ENCODE results near the gene ANKRD63. TPM values are rescaled to one million over a fixed set of nuclear protein-coding genes. Genes with fewer than 3 reads are reported as not detected.

Gene ANKRD63
- total and polyA plus RNA-seq, 7 donors: not detected

- DNase-seq: no peak
- Histone ChIP-seq H3K9me3 (no peaks in the 10 kb centered on the region), H3K4me3 (no peak overlapping the region), H3K27me3 (ENCODE audit: insufficient read depth in 3 of 3, low read length in 2 of 3) (peaks cover 0 to 27% (median 0%) of the 10 kb centered on the region in 3 donors), H3K4me1 (no peaks in the 10 kb centered on the region), H3K36me3 (ENCODE audit: insufficient read depth in 1 of 2, low read depth in 1 of 2) (no peaks in the 10 kb centered on the region), H3K27ac (no peak overlapping the region)
- TF ChIP-seq CTCF (IDR thresholded peaks at IDR 0.05): no peak
- WGBS, 3 donors: 88 to 96% (median 91%) methylated on average over 10 of the region's 10 CpGs
- intact Hi-C loops (cut with DNase I): no loop called here
- no peak for ATAC-seq
These were observed 42.1 kb downstream of the ANKRD63 start for GRCh38 chr15:40240619-40241221.

GRCh38 chr15:40239693-40240618 is 42.9 kb downstream of the ANKRD63 start:
- peaks cover 0 to 27% (median 0%) of the 10 kb centered on the region in 3 donors for H3K27me3 ChIP-seq (ENCODE audit: insufficient read depth in 3 of 3, low read length in 2 of 3)
- H3K4me1 ChIP-seq: no peaks in the 10 kb centered on the region
- no peaks in the 10 kb centered on the region for H3K9me3 ChIP-seq
- WGBS, 3 donors: 77 to 89% (median 79%) methylated on average over 19 of the region's 19 CpGs
- no peak for TF ChIP-seq CTCF (IDR thresholded peaks at IDR 0.05)
- H3K4me3 ChIP-seq: no peak overlapping the region
- no peak overlapping the region for H3K27ac ChIP-seq
- no peak for DNase-seq
- intact Hi-C loops (cut with DNase I): no loop called here
- H3K36me3 ChIP-seq (ENCODE audit: insufficient read depth in 1 of 2, low read depth in 1 of 2): no peaks in the 10 kb centered on the region
- ATAC-seq: no peak

- Histone ChIP-seq H3K27ac (no peak overlapping the region), H3K4me1 (no peaks in the 10 kb centered on the region), H3K36me3 (ENCODE audit: insufficient read depth in 1 of 2, low read depth in 1 of 2) (no peaks in the 10 kb centered on the region), H3K27me3 (ENCODE audit: insufficient read depth in 3 of 3, low read length in 2 of 3) (peaks cover 0 to 27% (median 0%) of the 10 kb centered on the region in 3 donors), H3K4me3 (peak overlapping the region; percentile 50), H3K9me3 (no peaks in the 10 kb centered on the region)
- TF ChIP-seq CTCF (IDR thresholded peaks at IDR 0.05): no peak
- DNase-seq (no peak), ATAC-seq (peak in 1 of 4 donors; percentile 15)
- intact Hi-C loops (cut with DNase I): no loop called here
- 19 to 32% (median 24%) methylated on average over 5 of the region's 5 CpGs for WGBS, 3 donors
These were observed 43.5 kb downstream of the ANKRD63 start for GRCh38 chr15:40239404-40239692.

- H3K4me1 ChIP-seq: no peaks in the 10 kb centered on the region
- no peak within 1 kb of the TSS for H3K27ac ChIP-seq
- H3K27me3 ChIP-seq (ENCODE audit: insufficient read depth in 3 of 3, low read length in 2 of 3): peaks cover 0 to 27% (median 0%) of the 10 kb centered on the region in 3 donors
- intact Hi-C loops (cut with DNase I): no loop called here
- WGBS, 3 donors: 4 to 8% (median 5%) methylated on average over 27 to 39 of the region's 39 CpGs
- H3K9me3 ChIP-seq: no peaks in the 10 kb centered on the region
- ATAC-seq (peak; percentile 76 to 92 (median 90)), DNase-seq (peak in 1 of 2 donors; percentile 68)
- TF ChIP-seq CTCF (IDR thresholded peaks at IDR 0.05): no peak
- peak within 1 kb of the TSS; percentile 50 for H3K4me3 ChIP-seq
- H3K36me3 ChIP-seq (ENCODE audit: insufficient read depth in 1 of 2, low read depth in 1 of 2): no peaks in the 10 kb centered on the region
These were observed 44.1 kb downstream of the ANKRD63 start, which contains the start of gene PAK6 for GRCh38 chr15:40238532-40239403. TSS of gene PAK6 (plus strand) at chr15:40239063. CDS start at chr15:40264786, 25,723 bp downstream.
